Caco-2 (cell line): Measurements from ENCODE around the gene ATAD5. TPM values are rescaled to one million over a fixed set of nuclear protein-coding genes. Genes with fewer than 3 reads are reported as not detected.
"Not testable (repeated sequence)": the region's sequence is repeated elsewhere in the genome, so short reads cannot be mapped to it uniquely, and the experiment has no call there.

Experiments
- BruUV-seq: library from RNA; stranded (reverse); fragments of 400-500 nt; replicated peaks from 2 replicates; lab custom pipeline; 2021; lab: Mats Ljungman, UMichigan
- CTCF ChIA-PET: fragments of 300-600 bp; sonication (Branson Sonifier 250); formaldehyde crosslinking; loops from one replicate; lab custom pipeline; 2022; ENCODE audit warnings: antibody characterized with exemption; lab: Charles Lee
- POLR2A ChIA-PET: fragments of 300-600 bp; sonication (Branson Sonifier 250); formaldehyde crosslinking; loops from one replicate; lab custom pipeline; 2022; ENCODE audit warnings: antibody characterized with exemption; lab: Charles Lee
- DNase-seq, 2 experiments: peaks; one replicate each; pipeline versions ENCODE4 v3.0.0 to v3.0.0-alpha.2; 2020 to 2022
- H3K27me3 ChIP-seq: replicated peaks from 2 replicates; pipeline ENCODE4 v1.6.0; 2011; ENCODE audit warnings: low read length; ENCODE audit not compliant: control insufficient read depth, insufficient read depth
- H3K36me3 ChIP-seq: 2 replicates; pipeline ENCODE4 v1.5.1; 2011; ENCODE audit warnings: low read length; ENCODE audit not compliant: control insufficient read depth, insufficient read depth
- H3K4me1 ChIP-seq: fragments of 250-450 bp; sonication (Bioruptor Pico); 2 replicates; pipeline ENCODE4 v1.5.1; 2020; ENCODE audit warnings: mild to moderate bottlenecking
- H3K4me3 ChIP-seq: 2 replicates; pipeline ENCODE4 v1.5.1; 2011; ENCODE audit warnings: low read depth, mild to moderate bottlenecking, control low read depth, low read length
- H3K9me3 ChIP-seq: fragments of 250-450 bp; sonication (Bioruptor Pico); 2 replicates; pipeline ENCODE4 v1.5.1; 2020; ENCODE audit warnings: mild to moderate bottlenecking, moderate library complexity
- H3K27ac Mint-ChIP-seq: one replicate; pipeline ENCODE4 v1.8.0; 2022; ENCODE audit warnings: mixed read lengths; ENCODE audit not compliant: unreplicated experiment
- H3K27me3 Mint-ChIP-seq: one replicate; pipeline ENCODE4 v1.8.0; 2022; ENCODE audit warnings: mixed read lengths; ENCODE audit not compliant: insufficient read depth, unreplicated experiment
- H3K36me3 Mint-ChIP-seq: one replicate; pipeline ENCODE4 v1.8.0; 2022; ENCODE audit warnings: mild to moderate bottlenecking, mixed read lengths; ENCODE audit not compliant: insufficient read depth, unreplicated experiment
- H3K4me1 Mint-ChIP-seq: one replicate; pipeline ENCODE4 v1.8.0; 2022; ENCODE audit warnings: low read depth, mixed read lengths; ENCODE audit not compliant: unreplicated experiment
- H3K4me3 Mint-ChIP-seq: one replicate; pipeline ENCODE4 v1.8.0; 2022; ENCODE audit warnings: mild to moderate bottlenecking, moderate library complexity, mixed read lengths; ENCODE audit not compliant: unreplicated experiment
- H3K9me3 Mint-ChIP-seq: one replicate; pipeline ENCODE4 v1.8.0; 2022; ENCODE audit warnings: mixed read lengths; ENCODE audit not compliant: unreplicated experiment
- CTCF ChIP-seq, 2 experiments: fragments of 200-600 bp in 1 of 2; IDR thresholded peaks; 1 replicate in 1 of 2; 2 replicates in 1 of 2; pipeline versions ENCODE4 v1.5.1 to v1.8.0; 2011 to 2022; ENCODE audit warnings: antibody characterized with exemption in 1 of 2, control low read depth in 1 of 2, inconsistent platforms in 1 of 2, low read depth in 1 of 2, low read length in 1 of 2, mild to moderate bottlenecking in 1 of 2, moderate library complexity in 1 of 2; ENCODE audit not compliant: insufficient read depth in 1 of 2, severe bottlenecking in 1 of 2, unreplicated experiment in 1 of 2
- intact Hi-C: fragments of 100-400 bp; cut with micrococcal nuclease; formaldehyde crosslinking; loops from one replicate; pipeline ENCODE4 v1.10.0; 2022; ENCODE audit not compliant: unreplicated experiment
- total RNA-seq: library from RNA; stranded (reverse); gene quantifications from 2 replicates; pipeline ENCODE4 v1.2.3, GENCODE V29; 2022

The ATAD5 gene
- total RNA-seq, 1 experiment from 2014 or later: 21.8 TPM

GRCh38 chr17:30930495-30930894 lies 98.7 kb downstream of the ATAD5 start:
- TF ChIP-seq CTCF (IDR thresholded peaks at IDR 0.05; ENCODE audit: insufficient read depth in 1 of 2, low read depth in 1 of 2, low read length in 1 of 2, severe bottlenecking in 1 of 2, unreplicated experiment in 1 of 2): no peak
- BruUV-seq: no TSS peak

GRCh38 chr17:30931582-30931981 lies 99.8 kb downstream of the ATAD5 start:
- H3K4me1 ChIP-seq, DNase-seq, H3K27me3 ChIP-seq, H3K27me3 Mint-ChIP-seq, H3K4me3 Mint-ChIP-seq, H3K4me1 Mint-ChIP-seq, H3K4me3 ChIP-seq, H3K9me3 Mint-ChIP-seq, BruUV-seq, H3K27ac Mint-ChIP-seq, H3K36me3 Mint-ChIP-seq, H3K9me3 ChIP-seq, intact Hi-C loops, H3K36me3 ChIP-seq: not testable (repeated sequence)
- POLR2A ChIA-PET: interaction anchor here (0.5 kb wide), 1 partner anchor 81 kb away, joined by 5 read pairs; no protein-coding TSS in a partner anchor
- CTCF ChIA-PET: interaction anchor here (0.7 kb wide), 1 partner anchor 394 kb away, joined by 3 read pairs; no protein-coding TSS in a partner anchor

More at GRCh38 chr17:30930495-30930894, 98.7 kb downstream of the ATAD5 start:
- intact Hi-C loops: no loop called here
- Mint-ChIP-seq H3K27ac (no peak overlapping the region), H3K36me3 (no peaks in the 10 kb centered on the region), H3K27me3 (peaks cover under 1% of the 10 kb centered on the region), H3K4me3 (no peak overlapping the region), H3K9me3 (no peaks in the 10 kb centered on the region), H3K4me1 (no peaks in the 10 kb centered on the region)
- H3K4me3 ChIP-seq: no peak overlapping the region
- no peaks in the 10 kb centered on the region for H3K36me3 ChIP-seq
- POLR2A ChIA-PET: no interaction called here
- no peaks in the 10 kb centered on the region for H3K27me3 ChIP-seq
- H3K9me3 ChIP-seq: no peaks in the 10 kb centered on the region
- DNase-seq: no peak
- H3K4me1 ChIP-seq: no peaks in the 10 kb centered on the region
- CTCF ChIA-PET: interaction anchor here (0.5 kb wide), 1 partner anchor 38 kb away, joined by 3 read pairs; no protein-coding TSS in a partner anchor

- H3K27me3 Mint-ChIP-seq: no peaks in the 10 kb centered on the region
- no peaks in the 10 kb centered on the region for H3K36me3 Mint-ChIP-seq
- no TSS peak for BruUV-seq
- no peak overlapping the region for H3K27ac Mint-ChIP-seq
- Histone ChIP-seq H3K27me3 (no peaks in the 10 kb centered on the region), H3K9me3 (no peaks in the 10 kb centered on the region), H3K4me3 (no peak overlapping the region), H3K36me3 (no peaks in the 10 kb centered on the region), H3K4me1 (no peaks in the 10 kb centered on the region)
- ChIA-PET CTCF (interaction anchor here (0.5 kb wide), 1 partner anchor 12 kb away, joined by 3 read pairs; the partner anchor contains the start of gene ADAP2), POLR2A (no interaction called here)
- no peaks in the 10 kb centered on the region for H3K4me1 Mint-ChIP-seq
- no peak for TF ChIP-seq CTCF (IDR thresholded peaks at IDR 0.05; ENCODE audit: insufficient read depth in 1 of 2, low read depth in 1 of 2, low read length in 1 of 2, severe bottlenecking in 1 of 2, unreplicated experiment in 1 of 2)
- no peak overlapping the region for H3K4me3 Mint-ChIP-seq
- intact Hi-C loops: no loop called here
- no peaks in the 10 kb centered on the region for H3K9me3 Mint-ChIP-seq
- DNase-seq: no peak
These were observed 102.2 kb downstream of the ATAD5 start for GRCh38 chr17:30933966-30934365.
